ENCODE measurements around the gene BAG1. TPM values are rescaled to one million over a fixed set of nuclear protein-coding genes. Genes with fewer than 3 reads are reported as not detected.

The BAG1 gene
- total and polyA plus RNA-seq, 2 of the 13 experiments (the other 11 are each of a cell fraction or from before 2014, with no cell fraction given), result 23.1 to 59.5 TPM

DNA sequence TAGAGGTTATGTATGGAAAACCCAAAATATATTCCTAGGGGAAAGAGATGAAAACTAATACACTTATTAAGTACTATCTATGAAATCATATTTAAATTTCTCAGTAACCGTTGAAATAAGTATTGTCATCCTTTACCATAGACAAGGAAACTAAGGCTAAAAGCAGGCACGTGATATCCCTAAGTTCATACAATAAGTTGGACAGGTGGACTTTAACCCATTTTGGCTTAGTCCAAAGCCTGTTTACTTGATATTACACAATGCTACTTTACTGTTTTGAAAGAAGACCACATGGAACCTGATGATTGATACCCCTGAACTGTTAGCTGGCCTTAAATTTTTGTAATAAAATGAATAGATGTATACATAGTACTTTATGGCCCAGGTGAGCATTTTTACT lies 29.3 kb upstream of the BAG1 start:
- DNase-seq (ENCODE audit: low spot score) (peak; percentile 89), ATAC-seq (0 out of 3 replicates have a peak, but pooled peaks have one; percentile 3), FAIRE-seq (peak; percentile 43)
- intact Hi-C loops (cut with micrococcal nuclease; ENCODE audit: unreplicated experiment) (no loop called here), in situ Hi-C loops (cut with HindIII; ENCODE audit: extremely low pct_ligation_motif_present, low pct_unique_long_range_greater_than_20kb) (loop anchor here (10.0 kb wide), 1 partner anchor 171 kb away; no protein-coding TSS in a partner anchor)
- Histone ChIP-seq H4K20me1 (ENCODE audit: insufficient read depth, low read length) (no peaks in the 10 kb centered on the region), H3K4me2 (ENCODE audit: low read depth, low read length) (peak overlapping the region; percentile 75), H3K36me3 (replicated peaks in 1 of 2; ENCODE audit: control insufficient read depth in 1 of 2, insufficient read depth in 2 of 2, low read length in 2 of 2) (peaks cover 10 to 48% of the 10 kb centered on the region in 2 experiments), H3K9me3 (ENCODE audit: low read length) (no peaks in the 10 kb centered on the region), H3K4me1 (ENCODE audit: insufficient read depth, low read length) (peaks cover 85% of the 10 kb centered on the region), H3K79me2 (ENCODE audit: insufficient read depth, low read length) (peaks cover 79% of the 10 kb centered on the region), H3K27me3 (ENCODE audit: control insufficient read depth in 1 of 2, insufficient read depth in 2 of 2, low read length in 2 of 2) (no peaks in the 10 kb centered on the region), H3K4me3 (replicated peaks in 1 of 3; ENCODE audit: insufficient read depth in 1 of 3, low read depth in 2 of 3, low read length in 3 of 3) (peak overlapping the region in 1 of 3 experiments; percentile 8; a peak in 2 of 6 replicates), H3K27ac (ENCODE audit: extremely low read length, insufficient read depth, low read length) (peak overlapping the region; percentile 77), H3K9ac (ENCODE audit: insufficient read depth, low read depth, low read length) (peak overlapping the region; percentile 50; the same call in 1 of the 2 replicates), H2AFZ (ENCODE audit: low read length) (no peak overlapping the region)
- ChIA-PET CTCF (ENCODE audit: low intra/inter-chr PET ratio, low total read pairs) (no interaction called here), POLR2A (interaction anchor here (1.0 kb wide), 1 partner anchor 30 kb away, joined by 4 read pairs; the partner anchor contains the start of gene BAG1)
- BruUV-seq (replicated peaks), result no TSS peak
- 5% methylated on average over 2 of the region's 2 CpGs for WGBS (ENCODE audit: low lambda C conversion rate)
- TF ChIP-seq POGZ (CRISPR knock-in tag; IDR thresholded peaks at IDR 0.05), result peak; percentile 64
- TF ChIP-seq, protein P1, sequence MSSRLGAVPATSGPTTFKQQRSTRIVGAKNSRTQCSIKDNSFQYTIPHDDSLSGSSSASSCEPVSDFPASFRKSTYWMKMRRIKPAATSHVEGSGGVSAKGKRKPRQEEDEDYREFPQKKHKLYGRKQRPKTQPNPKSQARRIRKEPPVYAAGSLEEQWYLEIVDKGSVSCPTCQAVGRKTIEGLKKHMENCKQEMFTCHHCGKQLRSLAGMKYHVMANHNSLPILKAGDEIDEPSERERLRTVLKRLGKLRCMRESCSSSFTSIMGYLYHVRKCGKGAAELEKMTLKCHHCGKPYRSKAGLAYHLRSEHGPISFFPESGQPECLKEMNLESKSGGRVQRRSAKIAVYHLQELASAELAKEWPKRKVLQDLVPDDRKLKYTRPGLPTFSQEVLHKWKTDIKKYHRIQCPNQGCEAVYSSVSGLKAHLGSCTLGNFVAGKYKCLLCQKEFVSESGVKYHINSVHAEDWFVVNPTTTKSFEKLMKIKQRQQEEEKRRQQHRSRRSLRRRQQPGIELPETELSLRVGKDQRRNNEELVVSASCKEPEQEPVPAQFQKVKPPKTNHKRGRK (CRISPR knock-in tag; IDR thresholded peaks at IDR 0.05), result no peak
- TF ChIP-seq, protein P2, sequence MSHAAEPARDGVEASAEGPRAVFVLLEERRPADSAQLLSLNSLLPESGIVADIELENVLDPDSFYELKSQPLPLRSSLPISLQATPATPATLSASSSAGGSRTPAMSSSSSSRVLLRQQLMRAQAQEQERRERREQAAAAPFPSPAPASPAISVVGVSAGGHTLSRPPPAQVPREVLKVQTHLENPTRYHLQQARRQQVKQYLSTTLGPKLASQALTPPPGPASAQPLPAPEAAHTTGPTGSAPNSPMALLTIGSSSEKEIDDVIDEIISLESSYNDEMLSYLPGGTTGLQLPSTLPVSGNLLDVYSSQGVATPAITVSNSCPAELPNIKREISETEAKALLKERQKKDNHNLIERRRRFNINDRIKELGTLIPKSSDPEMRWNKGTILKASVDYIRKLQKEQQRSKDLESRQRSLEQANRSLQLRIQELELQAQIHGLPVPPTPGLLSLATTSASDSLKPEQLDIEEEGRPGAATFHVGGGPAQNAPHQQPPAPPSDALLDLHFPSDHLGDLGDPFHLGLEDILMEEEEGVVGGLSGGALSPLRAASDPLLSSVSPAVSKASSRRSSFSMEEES (CRISPR knock-in tag; IDR thresholded peaks at IDR 0.05), result peak; percentile 92
- TF ChIP-seq, protein P3, sequence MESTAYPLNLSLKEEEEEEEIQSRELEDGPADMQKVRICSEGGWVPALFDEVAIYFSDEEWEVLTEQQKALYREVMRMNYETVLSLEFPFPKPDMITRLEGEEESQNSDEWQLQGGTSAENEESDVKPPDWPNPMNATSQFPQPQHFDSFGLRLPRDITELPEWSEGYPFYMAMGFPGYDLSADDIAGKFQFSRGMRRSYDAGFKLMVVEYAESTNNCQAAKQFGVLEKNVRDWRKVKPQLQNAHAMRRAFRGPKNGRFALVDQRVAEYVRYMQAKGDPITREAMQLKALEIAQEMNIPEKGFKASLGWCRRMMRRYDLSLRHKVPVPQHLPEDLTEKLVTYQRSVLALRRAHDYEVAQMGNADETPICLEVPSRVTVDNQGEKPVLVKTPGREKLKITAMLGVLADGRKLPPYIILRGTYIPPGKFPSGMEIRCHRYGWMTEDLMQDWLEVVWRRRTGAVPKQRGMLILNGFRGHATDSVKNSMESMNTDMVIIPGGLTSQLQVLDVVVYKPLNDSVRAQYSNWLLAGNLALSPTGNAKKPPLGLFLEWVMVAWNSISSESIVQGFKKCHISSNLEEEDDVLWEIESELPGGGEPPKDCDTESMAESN (CRISPR knock-in tag; conservative IDR thresholded peaks at IDR 0.05), result no peak
- TF ChIP-seq ZNF777 (CRISPR knock-in tag; IDR thresholded peaks at IDR 0.05), result no peak
- no peak for TF ChIP-seq ZNF432 (CRISPR knock-in tag; IDR thresholded peaks at IDR 0.05; ENCODE audit: borderline replicate concordance)
- TF ChIP-seq RCOR2 (CRISPR knock-in tag; IDR thresholded peaks at IDR 0.05), result peak; percentile 54; the same call in 1 of the 2 replicates
- peak; percentile 50; the same call in 1 of the 2 replicates for TF ChIP-seq TARDBP (CRISPR knock-in tag; IDR thresholded peaks at IDR 0.05)
- no peak for TF ChIP-seq SOX13 (IDR thresholded peaks at IDR 0.05)
- TF ChIP-seq SOX13 (CRISPR knock-in tag; conservative IDR thresholded peaks at IDR 0.05 in 1 of 2, IDR thresholded peaks at IDR 0.05 in 1 of 2), result peak in 1 of 2 experiments; percentile 88; a peak in 2 of 4 replicates
- peak; percentile 40; the same call in 1 of the 2 replicates for TF ChIP-seq PPARG (CRISPR knock-in tag; conservative IDR thresholded peaks at IDR 0.05)
- TF ChIP-seq, protein P4, sequence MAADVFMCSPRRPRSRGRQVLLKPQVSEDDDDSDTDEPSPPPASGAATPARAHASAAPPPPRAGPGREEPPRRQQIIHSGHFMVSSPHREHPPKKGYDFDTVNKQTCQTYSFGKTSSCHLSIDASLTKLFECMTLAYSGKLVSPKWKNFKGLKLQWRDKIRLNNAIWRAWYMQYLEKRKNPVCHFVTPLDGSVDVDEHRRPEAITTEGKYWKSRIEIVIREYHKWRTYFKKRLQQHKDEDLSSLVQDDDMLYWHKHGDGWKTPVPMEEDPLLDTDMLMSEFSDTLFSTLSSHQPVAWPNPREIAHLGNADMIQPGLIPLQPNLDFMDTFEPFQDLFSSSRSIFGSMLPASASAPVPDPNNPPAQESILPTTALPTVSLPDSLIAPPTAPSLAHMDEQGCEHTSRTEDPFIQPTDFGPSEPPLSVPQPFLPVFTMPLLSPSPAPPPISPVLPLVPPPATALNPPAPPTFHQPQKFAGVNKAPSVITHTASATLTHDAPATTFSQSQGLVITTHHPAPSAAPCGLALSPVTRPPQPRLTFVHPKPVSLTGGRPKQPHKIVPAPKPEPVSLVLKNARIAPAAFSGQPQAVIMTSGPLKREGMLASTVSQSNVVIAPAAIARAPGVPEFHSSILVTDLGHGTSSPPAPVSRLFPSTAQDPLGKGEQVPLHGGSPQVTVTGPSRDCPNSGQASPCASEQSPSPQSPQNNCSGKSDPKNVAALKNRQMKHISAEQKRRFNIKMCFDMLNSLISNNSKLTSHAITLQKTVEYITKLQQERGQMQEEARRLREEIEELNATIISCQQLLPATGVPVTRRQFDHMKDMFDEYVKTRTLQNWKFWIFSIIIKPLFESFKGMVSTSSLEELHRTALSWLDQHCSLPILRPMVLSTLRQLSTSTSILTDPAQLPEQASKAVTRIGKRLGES (CRISPR knock-in tag; IDR thresholded peaks at IDR 0.05; ENCODE audit: borderline replicate concordance), result no peak

Measured in HepG2 (cell line).